K562 (cell line): ENCODE measurements around the gene ARL14EP. TPM values are rescaled to one million over a fixed set of nuclear protein-coding genes. Genes with fewer than 3 reads are reported as not detected.

Source experiments
- ATAC-seq: fragments of 200-7000 bp; cut with Tn5 transposase; 3 replicates; pipeline ENCODE4 v1.9.1; 2020; ENCODE audit warnings: moderate library complexity
- BruUV-seq: library from RNA; stranded (reverse); fragments of 400-500 nt; replicated peaks from 2 replicates; lab custom pipeline; 2021; lab: Mats Ljungman, UMichigan
- CTCF ChIA-PET: fragments of 300-600 bp; formaldehyde crosslinking; extraction: SDS; loops from one replicate; lab custom pipeline; 2021; ENCODE audit warnings: low intra/inter-chr PET ratio; lab: Yijun Ruan, JAX
- POLR2A ChIA-PET: fragments of 300-600, 350-650 bp; sonication (Branson Sonifier 250); formaldehyde crosslinking; extraction: SDS; loops from one replicate; lab custom pipeline; 2021; ENCODE audit warnings: antibody characterized with exemption, inconsistent platforms; lab: Yijun Ruan, JAX
- DNase-seq, 4 experiments: peaks; one replicate each; pipeline versions ENCODE4 v3.0.0 to v3.0.0-alpha.2; 2011 to 2018; ENCODE audit warnings: low spot score in 3 of 4, mixed read lengths in 3 of 4; ENCODE audit errors: extremely low read depth in 1 of 4
- FAIRE-seq: peaks from 2 replicates; lab custom pipeline; 2011; peaks lifted over from hg19 to GRCh38; lab: Jason Lieb, UNC
- H2AFZ ChIP-seq: 2 replicates; pipeline ENCODE4 v1.6.0; 2011; ENCODE audit warnings: low read depth, low read length, control low read depth, inconsistent platforms
- H3K27ac ChIP-seq: fragments of 200-600 bp; 3 replicates; pipeline ENCODE4 v1.8.0; 2011; ENCODE audit warnings: low read depth, mild to moderate bottlenecking, control low read depth, inconsistent platforms, low read length, moderate library complexity, mixed read lengths; ENCODE audit errors: extremely low read depth
- H3K27me3 ChIP-seq, 2 experiments: fragments of 300-600 bp in 1 of 2; 2 replicates in 1 of 2; 3 replicates in 1 of 2; pipeline versions ENCODE4 v1.6.0 to v1.8.0; 2011; ENCODE audit warnings: inconsistent platforms in 2 of 2, low read length in 2 of 2, mild to moderate bottlenecking in 1 of 2, mixed read lengths in 1 of 2, moderate library complexity in 1 of 2; ENCODE audit not compliant: control insufficient read depth in 2 of 2, insufficient read depth in 2 of 2
- H3K36me3 ChIP-seq: fragments of 300-600 bp; 3 replicates; pipeline ENCODE4 v1.8.0; 2011; ENCODE audit warnings: mild to moderate bottlenecking, low read length, inconsistent platforms; ENCODE audit not compliant: control insufficient read depth, insufficient read depth
- H3K4me1 ChIP-seq, 2 experiments: fragments of 200-600 bp in 1 of 2; replicated peaks in 1 of 2; 2 replicates in 1 of 2; 3 replicates in 1 of 2; pipeline versions ENCODE4 v1.5.1 to v1.8.0; 2011; ENCODE audit warnings: inconsistent platforms in 2 of 2, low read length in 2 of 2, mild to moderate bottlenecking in 1 of 2, mixed read lengths in 1 of 2, moderate library complexity in 1 of 2; ENCODE audit not compliant: control insufficient read depth in 2 of 2, insufficient read depth in 2 of 2
- H3K4me2 ChIP-seq: 2 replicates; pipeline ENCODE4 v1.6.1; 2011; ENCODE audit warnings: low read length, control low read depth, inconsistent platforms, mixed read lengths; ENCODE audit not compliant: insufficient read depth
- H3K4me3 ChIP-seq: fragments of 200-600 bp; sonication (generic), shearing (Covaris generic); 2 replicates; pipeline ENCODE4 v1.5.1; 2016; ENCODE audit warnings: control low read depth, inconsistent platforms
- H3K79me2 ChIP-seq: fragments of 200-600 bp; 3 replicates; pipeline ENCODE4 v1.8.0; 2011; ENCODE audit warnings: low read length, inconsistent platforms; ENCODE audit not compliant: control insufficient read depth, insufficient read depth
- H3K9ac ChIP-seq, 2 experiments: 2 replicates each; pipeline versions ENCODE4 v1.6.0 to v1.6.1; 2011; ENCODE audit warnings: low read depth in 2 of 2, low read length in 2 of 2, control low read depth in 1 of 2, inconsistent platforms in 1 of 2, mild to moderate bottlenecking in 1 of 2, mixed read lengths in 1 of 2; ENCODE audit not compliant: insufficient read depth in 1 of 2
- H3K9me1 ChIP-seq: one replicate; pipeline ENCODE4 v1.6.0; 2011; ENCODE audit warnings: inconsistent platforms, mild to moderate bottlenecking, low read length, moderate library complexity; ENCODE audit not compliant: control insufficient read depth, insufficient read depth
- H3K9me3 ChIP-seq: replicated peaks from 2 replicates; pipeline ENCODE4 v1.5.1; 2011; ENCODE audit warnings: low read depth, low read length, inconsistent platforms; ENCODE audit not compliant: control insufficient read depth, insufficient read depth
- H4K20me1 ChIP-seq: replicated peaks from 2 replicates; pipeline ENCODE4 v1.6.1; 2011; ENCODE audit warnings: low read length, inconsistent platforms, mixed read lengths; ENCODE audit not compliant: control insufficient read depth, insufficient read depth
- NEUROD1 ChIP-seq: fragments of 150-350 bp; IDR thresholded peaks from 2 replicates; pipeline ENCODE4 v1.6.1; 2014; ENCODE audit warnings: borderline replicate concordance, low read length, low read depth; ENCODE audit not compliant: partially characterized antibody
- SMAD1 ChIP-seq: fragments of 150-350 bp; IDR thresholded peaks from 2 replicates; pipeline ENCODE4 v1.6.1; 2014; ENCODE audit warnings: low read length, low read depth; ENCODE audit not compliant: partially characterized antibody
- STAG1 ChIP-seq: sonication (generic); formaldehyde crosslinking; IDR thresholded peaks from 2 replicates; pipeline ENCODE4 v1.5.0; 2020; ENCODE audit warnings: missing genetic modification reagents, borderline replicate concordance
- ZNF354B ChIP-seq: fragments of 250-450 bp; sonication (Bioruptor Pico); IDR thresholded peaks from 2 replicates; pipeline ENCODE4 v1.4.0; 2020
- WGBS: fragments of 100-300 bp; shearing (Covaris generic); methylation state at CpG from one replicate; pipeline ENCODE4 v1.1.6; 2016; ENCODE audit warnings: low coverage, mixed read lengths; ENCODE audit not compliant: insufficient coverage; ENCODE audit errors: missing lambda C conversion rate; 5-methylcytosine and 5-hydroxymethylcytosine counted together
- in situ Hi-C: fragments of 300-500 bp; cut with MboI; formaldehyde crosslinking; loops from 4 replicates; pipeline ENCODE4 v1.15.0; 2018; ENCODE audit warnings: inconsistent platforms, mixed read lengths
- intact Hi-C: fragments of 100-400 bp; cut with micrococcal nuclease; formaldehyde crosslinking; loops from 2 replicates; pipeline ENCODE4 v1.14.2; 2022
- polyA plus RNA-seq, 8 experiments: library from polyadenylated mRNA; depleted of rRNA in 4 of 8; stranded (reverse) in 5 of 8; unstranded in 3 of 8; fragments of >200 nt; fragmentation: Nextera tagmentation in 2 of 8; fragmentation: Illumina TruSeq in 1 of 8; extraction: Ambion mirVana in 2 of 8; extraction: Trizol in 1 of 8; gene quantifications; 2 replicates each; pipeline versions ENCODE4 v1.2.1 to v1.2.3, GENCODE V29; 2011 to 2014; ENCODE audit warnings: inconsistent platforms in 1 of 8, missing spikeins in 1 of 8
- total RNA-seq, 7 experiments: library from RNA; depleted of rRNA in 6 of 7; stranded (reverse); fragments of >200 nt in 6 of 7; fragmentation: Illumina TruSeq in 2 of 7; extraction: Trizol in 2 of 7; gene quantifications; 2 replicates each; pipeline versions ENCODE4 v1.2.1 to v1.2.3, GENCODE V29; 2011 to 2021; ENCODE audit warnings: low replicate concordance in 1 of 7
- TF ChIP-seq, protein P1 (sequence below): fragments of 250-450 bp; sonication (Bioruptor Pico); IDR thresholded peaks from 2 replicates; pipeline ENCODE4 v1.8.0; 2022; ENCODE audit warnings: moderate library complexity, mild to moderate bottlenecking, inconsistent platforms
- TF ChIP-seq, protein P2 (sequence below): fragments of 450-650 bp; IDR thresholded peaks from 2 replicates; pipeline ENCODE4 v1.6.1; 2017; ENCODE audit warnings: mild to moderate bottlenecking, moderate library complexity
- TF ChIP-seq, protein P3 (sequence below): fragments of 450-650 bp; conservative IDR thresholded peaks from 2 replicates; pipeline ENCODE4 v1.6.1; 2016; ENCODE audit warnings: missing genetic modification characterization, low read depth, mild to moderate bottlenecking, missing compliant biosample characterization, moderate library complexity
- TF ChIP-seq, protein P4 (sequence below): sonication (generic); formaldehyde crosslinking; IDR thresholded peaks from 2 replicates; pipeline ENCODE4 v1.8.0; 2022; ENCODE audit warnings: missing genetic modification reagents, mild to moderate bottlenecking, moderate library complexity, borderline replicate concordance

ARL14EP gene
- total and polyA plus RNA-seq, 9 of the 15 experiments (the other 6 are each of a cell fraction or from before 2014, with no cell fraction given) = 11.4 to 42.7 (median 25.9) TPM

DNA sequence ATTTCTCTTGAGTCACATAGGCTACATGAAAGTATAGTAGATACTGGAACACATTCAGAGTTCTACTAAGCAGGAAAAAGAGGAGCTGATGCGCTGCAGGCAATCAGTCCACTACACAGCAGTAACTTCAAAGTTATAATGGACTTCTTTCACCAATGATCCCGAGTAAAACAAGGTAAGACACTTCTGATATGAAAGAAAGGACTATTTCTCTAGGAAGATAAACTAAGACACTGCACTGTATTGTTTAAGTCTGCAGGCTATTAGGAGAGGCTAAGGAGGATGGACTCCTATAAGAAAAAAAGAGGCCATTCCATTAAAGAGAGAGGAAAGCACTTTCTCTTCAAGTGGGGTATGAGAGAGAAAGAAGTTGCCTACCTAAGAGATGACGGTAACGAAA is 31.6 kb upstream of the ARL14EP start (continued):
- TF ChIP-seq, protein P1, sequence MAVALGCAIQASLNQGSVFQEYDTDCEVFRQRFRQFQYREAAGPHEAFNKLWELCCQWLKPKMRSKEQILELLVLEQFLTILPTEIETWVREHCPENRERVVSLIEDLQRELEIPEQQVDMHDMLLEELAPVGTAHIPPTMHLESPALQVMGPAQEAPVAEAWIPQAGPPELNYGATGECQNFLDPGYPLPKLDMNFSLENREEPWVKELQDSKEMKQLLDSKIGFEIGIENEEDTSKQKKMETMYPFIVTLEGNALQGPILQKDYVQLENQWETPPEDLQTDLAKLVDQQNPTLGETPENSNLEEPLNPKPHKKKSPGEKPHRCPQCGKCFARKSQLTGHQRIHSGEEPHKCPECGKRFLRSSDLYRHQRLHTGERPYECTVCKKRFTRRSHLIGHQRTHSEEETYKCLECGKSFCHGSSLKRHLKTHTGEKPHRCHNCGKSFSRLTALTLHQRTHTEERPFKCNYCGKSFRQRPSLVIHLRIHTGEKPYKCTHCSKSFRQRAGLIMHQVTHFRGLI = no peak
- TF ChIP-seq, protein P2, sequence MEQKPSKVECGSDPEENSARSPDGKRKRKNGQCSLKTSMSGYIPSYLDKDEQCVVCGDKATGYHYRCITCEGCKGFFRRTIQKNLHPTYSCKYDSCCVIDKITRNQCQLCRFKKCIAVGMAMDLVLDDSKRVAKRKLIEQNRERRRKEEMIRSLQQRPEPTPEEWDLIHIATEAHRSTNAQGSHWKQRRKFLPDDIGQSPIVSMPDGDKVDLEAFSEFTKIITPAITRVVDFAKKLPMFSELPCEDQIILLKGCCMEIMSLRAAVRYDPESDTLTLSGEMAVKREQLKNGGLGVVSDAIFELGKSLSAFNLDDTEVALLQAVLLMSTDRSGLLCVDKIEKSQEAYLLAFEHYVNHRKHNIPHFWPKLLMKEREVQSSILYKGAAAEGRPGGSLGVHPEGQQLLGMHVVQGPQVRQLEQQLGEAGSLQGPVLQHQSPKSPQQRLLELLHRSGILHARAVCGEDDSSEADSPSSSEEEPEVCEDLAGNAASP = no peak

DNA sequence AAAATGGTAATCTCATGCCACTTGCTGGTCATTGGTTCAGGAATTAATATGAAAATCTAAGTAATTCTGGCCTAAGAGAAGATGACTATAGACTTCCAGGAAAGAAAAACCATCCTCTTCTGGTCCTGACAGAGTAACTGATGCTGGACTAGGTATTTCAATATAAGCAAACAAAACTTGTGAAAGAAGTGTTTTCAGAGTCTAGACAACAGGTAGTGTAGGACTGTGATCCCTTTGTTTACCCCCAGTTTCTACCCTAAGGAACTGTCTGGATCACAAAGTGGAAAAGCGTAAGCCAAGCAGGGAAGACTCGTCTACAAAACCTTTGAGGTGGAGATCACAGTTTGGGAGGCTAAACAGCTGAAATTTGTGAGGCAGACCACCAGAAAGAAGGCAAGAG is 30.4 kb upstream of the ARL14EP start:
- Histone ChIP-seq H3K27ac (no peak overlapping the region), H3K9ac (no peak overlapping the region), H4K20me1 (no peaks in the 10 kb centered on the region), H3K9me1 (no peaks in the 10 kb centered on the region), H3K27me3 (no peaks in the 10 kb centered on the region), H3K9me3 (no peaks in the 10 kb centered on the region), H3K79me2 (no peaks in the 10 kb centered on the region), H3K36me3 (no peaks in the 10 kb centered on the region), H3K4me2 (no peak overlapping the region), H3K4me3 (no peak overlapping the region), H2AFZ (no peak overlapping the region), H3K4me1 (no peaks in the 10 kb centered on the region)
- ChIA-PET CTCF (no interaction called here), POLR2A (interaction anchor here (0.5 to 0.6 kb wide), 2 partner anchors 76 to 849 kb away, joined by 3 read pairs; no protein-coding TSS in a partner anchor)
- TF ChIP-seq NEUROD1 = no peak
- TF ChIP-seq, protein P3, sequence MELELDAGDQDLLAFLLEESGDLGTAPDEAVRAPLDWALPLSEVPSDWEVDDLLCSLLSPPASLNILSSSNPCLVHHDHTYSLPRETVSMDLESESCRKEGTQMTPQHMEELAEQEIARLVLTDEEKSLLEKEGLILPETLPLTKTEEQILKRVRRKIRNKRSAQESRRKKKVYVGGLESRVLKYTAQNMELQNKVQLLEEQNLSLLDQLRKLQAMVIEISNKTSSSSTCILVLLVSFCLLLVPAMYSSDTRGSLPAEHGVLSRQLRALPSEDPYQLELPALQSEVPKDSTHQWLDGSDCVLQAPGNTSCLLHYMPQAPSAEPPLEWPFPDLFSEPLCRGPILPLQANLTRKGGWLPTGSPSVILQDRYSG (tag) = no peak
- no peak for TF ChIP-seq ZNF354B (CRISPR knock-in tag)
- TF ChIP-seq, protein P4, sequence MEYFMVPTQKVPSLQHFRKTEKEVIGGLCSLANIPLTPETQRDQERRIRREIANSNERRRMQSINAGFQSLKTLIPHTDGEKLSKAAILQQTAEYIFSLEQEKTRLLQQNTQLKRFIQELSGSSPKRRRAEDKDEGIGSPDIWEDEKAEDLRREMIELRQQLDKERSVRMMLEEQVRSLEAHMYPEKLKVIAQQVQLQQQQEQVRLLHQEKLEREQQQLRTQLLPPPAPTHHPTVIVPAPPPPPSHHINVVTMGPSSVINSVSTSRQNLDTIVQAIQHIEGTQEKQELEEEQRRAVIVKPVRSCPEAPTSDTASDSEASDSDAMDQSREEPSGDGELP (CRISPR knock-in tag) = no peak
- no peak for TF ChIP-seq STAG1 (CRISPR knock-in tag)
- no peak for TF ChIP-seq SMAD1
- BruUV-seq = no TSS peak
- in situ Hi-C loops (no loop called here), intact Hi-C loops (no loop called here)
- ATAC-seq (no peak), DNase-seq (no peak), FAIRE-seq (no peak)
- 0% methylated on average over 2 of the region's 2 CpGs for WGBS
